ENCODE results near the gene WNT11.

The WNT11 gene

GRCh38 chr11:76207642-76208401 lies 1.5 kb upstream of the WNT11 start:
- no peaks in the 10 kb centered on the region for H3K9me3 Mint-ChIP-seq
- peak overlapping the region; percentile 79 to 89 (median 89) for H3K4me3 Mint-ChIP-seq
- TF ChIP-seq CTCF (IDR thresholded peaks at IDR 0.05; ENCODE audit: unreplicated experiment in 3 of 3): peak; percentile 96 to 99 (median 98)
- H3K36me3 Mint-ChIP-seq (ENCODE audit: low read depth): no peaks in the 10 kb centered on the region
- H3K4me1 Mint-ChIP-seq: peaks cover 15% of the 10 kb centered on the region
- no peak overlapping the region for H3K27ac Mint-ChIP-seq
- H3K27me3 Mint-ChIP-seq (ENCODE audit: low read depth): peaks cover 76% of the 10 kb centered on the region

- H3K4me1 Mint-ChIP-seq: peaks cover 15% of the 10 kb centered on the region
- peak overlapping the region; percentile 79 to 84 (median 84) for H3K4me3 Mint-ChIP-seq
- TF ChIP-seq CTCF (IDR thresholded peaks at IDR 0.05; ENCODE audit: unreplicated experiment in 3 of 3): no peak
- H3K27me3 Mint-ChIP-seq (ENCODE audit: low read depth): peaks cover 69% of the 10 kb centered on the region
- no peaks in the 10 kb centered on the region for H3K36me3 Mint-ChIP-seq (ENCODE audit: low read depth)
- no peak overlapping the region for H3K27ac Mint-ChIP-seq
- H3K9me3 Mint-ChIP-seq: no peaks in the 10 kb centered on the region
These were observed 300 bp downstream of the WNT11 start for GRCh38 chr11:76206077-76206326.

GRCh38 chr11:76205252-76206076 lies 838 bp downstream of the WNT11 start:
- peaks cover 16% of the 10 kb centered on the region for H3K4me1 Mint-ChIP-seq
- no peaks in the 10 kb centered on the region for H3K9me3 Mint-ChIP-seq
- TF ChIP-seq CTCF (IDR thresholded peaks at IDR 0.05; ENCODE audit: unreplicated experiment in 3 of 3): no peak
- peaks cover 4% of the 10 kb centered on the region for H3K36me3 Mint-ChIP-seq (ENCODE audit: low read depth)
- peak overlapping the region in 1 of 3 experiments; percentile 11 for H3K27ac Mint-ChIP-seq
- H3K27me3 Mint-ChIP-seq (ENCODE audit: low read depth): peaks cover 67% of the 10 kb centered on the region
- H3K4me3 Mint-ChIP-seq: peak overlapping the region; percentile 79 to 84 (median 84)

GRCh38 chr11:76203937-76204336 lies 2.4 kb downstream of the WNT11 start:
- no peak overlapping the region for H3K27ac Mint-ChIP-seq

GRCh38 chr11:76203131-76203925 lies 3.0 kb downstream of the WNT11 start:
- Mint-ChIP-seq H3K27ac (no peak overlapping the region), H3K4me1 (peaks cover 16% of the 10 kb centered on the region)
- TF ChIP-seq CTCF (IDR thresholded peaks at IDR 0.05; ENCODE audit: unreplicated experiment in 3 of 3): no peak

More at GRCh38 chr11:76203937-76204336, 2.4 kb downstream of the WNT11 start:
- peaks cover 5% of the 10 kb centered on the region for H3K36me3 Mint-ChIP-seq (ENCODE audit: low read depth)
- H3K27me3 Mint-ChIP-seq (ENCODE audit: low read depth): peaks cover 70% of the 10 kb centered on the region
- peaks cover 16% of the 10 kb centered on the region for H3K4me1 Mint-ChIP-seq
- H3K4me3 Mint-ChIP-seq: peak overlapping the region; percentile 29 to 79 (median 53)
- TF ChIP-seq CTCF (IDR thresholded peaks at IDR 0.05; ENCODE audit: unreplicated experiment in 3 of 3): no peak
- H3K9me3 Mint-ChIP-seq: no peaks in the 10 kb centered on the region

More at GRCh38 chr11:76203131-76203925, 3.0 kb downstream of the WNT11 start:
- Mint-ChIP-seq H3K36me3 (ENCODE audit: low read depth) (peaks cover 5% of the 10 kb centered on the region), H3K9me3 (no peaks in the 10 kb centered on the region), H3K27me3 (ENCODE audit: low read depth) (peaks cover 67% of the 10 kb centered on the region), H3K4me3 (no peak overlapping the region)

All from nephron (organoid).